Activated T-cell treated with anti-CD3 and anti-CD28 coated beads for 4 hours (primary cell): ENCODE measurements around the gene PDGFC.
"Not testable (repeated sequence)": the region's sequence is repeated elsewhere in the genome, so short reads cannot be mapped to it uniquely, and the experiment has no call there.

ENCODE experiments used
- DNase-seq: peaks from one replicate; pipeline ENCODE4 v3.0.0-alpha.2; 2020

PDGFC gene

DNA sequence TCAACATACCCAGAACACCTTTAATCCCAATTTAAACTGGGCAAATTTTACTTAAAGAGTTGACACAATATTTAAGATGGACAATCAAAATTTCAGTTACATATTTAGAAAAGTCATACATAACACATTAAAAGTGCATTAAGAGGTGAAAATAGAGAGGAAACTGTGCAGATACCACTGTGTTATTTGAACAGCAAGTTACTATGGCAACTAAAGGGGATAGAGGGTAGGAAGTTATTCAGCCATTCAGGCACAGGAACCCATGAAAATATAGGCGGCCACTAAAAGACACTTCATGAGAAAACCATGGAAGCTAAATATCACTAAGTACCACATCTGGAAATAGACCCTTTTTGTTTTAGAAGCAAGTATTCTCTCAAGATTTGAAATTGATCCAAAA is 75.1 kb downstream of the PDGFC start:
- no peak for DNase-seq

DNA sequence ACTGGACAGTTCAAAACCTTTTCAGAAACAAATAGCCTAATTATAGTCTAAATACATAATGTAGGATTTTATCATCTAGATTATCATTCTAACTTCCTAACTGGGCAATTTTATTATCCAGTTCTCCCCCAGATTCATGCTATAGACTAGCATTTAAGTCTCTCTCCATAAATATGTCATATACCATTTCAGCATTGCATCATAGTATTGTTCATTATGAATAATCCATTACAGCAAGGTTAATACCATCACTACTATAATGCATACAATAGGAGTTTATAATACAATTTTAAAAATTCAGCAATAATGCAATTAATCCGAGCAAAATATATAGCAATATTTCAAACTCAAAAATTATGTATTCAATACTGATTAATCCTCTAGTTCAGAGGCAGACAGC is 77.4 kb downstream of the PDGFC start:
- no peak for DNase-seq

DNA sequence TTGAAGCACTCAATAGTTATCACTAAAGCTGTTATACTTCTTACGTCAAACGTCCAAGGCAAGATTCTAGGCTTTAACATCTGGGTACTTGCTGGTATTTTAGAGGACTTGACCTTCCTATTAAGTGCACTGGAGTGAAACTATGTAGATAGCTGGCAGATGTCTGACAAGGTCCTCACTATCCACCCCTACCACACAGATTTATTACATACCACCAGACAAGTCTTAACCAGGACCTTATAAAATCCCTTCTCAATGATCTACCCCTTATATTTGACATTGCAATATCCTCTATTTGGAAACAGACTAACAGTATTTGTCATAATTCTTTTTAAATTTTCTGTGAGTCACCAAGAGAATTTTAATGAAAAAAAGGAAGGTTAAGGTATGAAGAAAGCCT is 78.8 kb downstream of the PDGFC start:
- DNase-seq = no peak

DNA sequence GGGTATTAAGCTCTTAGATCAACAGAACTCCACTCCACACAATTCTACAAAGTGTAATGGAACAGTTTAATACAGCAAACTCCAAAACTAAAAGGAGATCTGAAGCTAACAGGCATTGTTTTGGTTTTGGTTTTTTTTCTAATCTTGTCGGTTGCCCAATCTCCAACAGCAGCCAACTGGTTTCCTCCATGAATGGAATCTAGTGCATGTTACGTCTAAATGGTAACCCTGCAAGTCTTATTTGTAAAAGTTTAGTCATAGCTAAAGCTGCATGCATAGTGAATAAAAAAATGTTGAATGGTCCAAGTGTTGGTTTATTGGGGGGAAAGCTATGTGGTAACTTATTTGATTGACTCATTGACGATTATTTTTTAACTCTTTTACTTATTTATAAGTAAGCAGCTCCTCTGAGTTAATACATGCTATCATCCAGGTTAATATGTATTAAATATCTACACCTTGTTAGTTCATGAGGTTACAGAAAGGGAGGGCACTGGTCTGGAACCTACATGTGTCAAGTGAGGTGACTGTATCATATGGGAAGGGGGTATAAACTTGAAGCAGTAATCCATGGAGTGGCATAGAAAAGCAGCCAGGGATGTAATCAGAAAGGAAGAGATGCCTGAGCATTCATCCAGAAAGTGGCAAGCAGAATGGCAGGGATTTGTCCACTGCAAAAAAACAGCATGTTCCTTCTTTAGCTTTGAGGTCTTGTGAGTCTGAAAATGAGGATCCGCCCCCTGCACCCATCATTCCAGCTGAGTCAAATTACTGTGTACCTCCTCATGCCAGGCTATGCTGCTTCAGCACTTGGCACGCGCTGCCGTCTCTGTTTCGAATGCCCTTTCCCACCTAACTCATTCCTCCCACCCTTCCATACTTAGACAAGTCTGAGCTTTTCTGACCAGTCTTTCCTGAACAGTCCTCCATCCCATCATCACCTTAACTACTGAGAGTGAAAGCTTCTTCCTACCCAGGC is 81.7 kb downstream of the PDGFC start:
- no peak for DNase-seq

DNA sequence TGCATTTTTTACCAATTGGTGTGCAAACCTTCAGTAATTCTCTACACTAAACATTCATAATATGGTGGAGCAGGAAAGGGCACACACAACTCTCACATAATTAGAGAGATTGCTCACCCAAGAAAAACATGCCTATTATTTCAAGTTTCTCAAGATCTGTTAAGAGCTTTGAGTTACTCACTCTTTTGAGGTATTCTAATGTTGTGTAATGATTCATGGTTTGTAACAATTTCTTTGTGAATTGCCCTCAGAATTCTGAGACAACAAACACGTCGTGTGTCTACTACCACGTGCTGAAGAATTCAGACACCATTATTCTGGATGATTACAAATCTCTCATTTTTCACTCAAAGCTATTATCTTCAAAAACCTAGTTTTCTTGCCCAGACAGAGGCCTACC is 82.8 kb downstream of the PDGFC start:
- no peak for DNase-seq

DNA sequence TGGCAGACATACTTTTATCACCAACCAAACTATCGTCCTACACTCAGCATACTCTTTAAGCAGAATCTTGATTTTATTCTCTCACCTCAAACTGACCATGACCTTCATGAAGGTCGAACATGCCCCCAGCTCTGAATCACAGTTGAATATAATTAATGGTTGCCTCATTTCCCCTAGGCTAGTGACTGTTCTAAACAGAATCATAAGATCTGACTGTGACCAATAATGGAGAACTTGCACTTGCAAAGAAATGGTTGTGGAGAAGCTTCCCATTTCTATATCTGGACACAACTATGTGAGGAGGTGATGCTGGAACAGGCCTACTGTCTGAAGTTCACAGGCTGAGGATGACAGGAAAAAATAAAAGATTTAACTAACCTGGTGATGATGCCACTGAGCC is 85.1 kb downstream of the PDGFC start:
- no peak for DNase-seq

DNA sequence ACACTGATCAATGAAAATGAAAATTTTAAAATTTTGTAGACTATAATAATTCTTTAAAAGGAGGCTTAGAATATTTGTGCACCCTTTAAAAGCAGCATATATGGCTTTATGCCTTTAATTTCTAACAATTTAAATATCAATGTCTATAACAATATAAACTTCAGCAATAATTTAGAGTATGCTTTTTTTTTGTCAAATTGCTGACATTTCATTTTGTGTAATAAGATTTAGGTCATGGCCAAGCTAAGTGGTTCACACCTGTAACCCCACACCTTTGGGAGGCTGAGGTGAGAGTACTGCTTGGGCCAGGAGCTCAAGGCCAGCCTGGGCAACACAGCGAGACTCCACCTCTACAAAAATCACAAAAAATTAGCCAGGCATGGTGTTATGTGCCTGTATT is 86.2 kb downstream of the PDGFC start:
- no peak for DNase-seq

DNA sequence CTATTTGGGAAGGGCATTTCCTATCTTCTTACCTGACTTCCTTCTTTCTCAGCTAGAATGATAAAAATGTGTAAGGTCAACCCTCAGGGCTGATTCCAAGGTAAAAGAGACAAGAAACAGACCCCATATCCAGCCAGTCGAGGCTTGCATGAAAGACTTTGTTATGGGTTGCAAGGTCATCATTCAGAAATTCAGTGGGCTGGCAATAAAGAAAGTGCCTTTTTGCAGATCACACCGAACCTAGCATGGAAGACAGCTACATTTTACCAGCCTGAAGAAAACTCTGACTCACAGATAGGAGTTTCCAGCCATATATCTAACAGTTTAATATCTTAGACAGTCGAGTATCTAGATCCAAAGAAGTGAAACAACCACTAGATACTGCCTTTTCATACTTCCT is 87.4 kb downstream of the PDGFC start:
- DNase-seq = no peak

DNA sequence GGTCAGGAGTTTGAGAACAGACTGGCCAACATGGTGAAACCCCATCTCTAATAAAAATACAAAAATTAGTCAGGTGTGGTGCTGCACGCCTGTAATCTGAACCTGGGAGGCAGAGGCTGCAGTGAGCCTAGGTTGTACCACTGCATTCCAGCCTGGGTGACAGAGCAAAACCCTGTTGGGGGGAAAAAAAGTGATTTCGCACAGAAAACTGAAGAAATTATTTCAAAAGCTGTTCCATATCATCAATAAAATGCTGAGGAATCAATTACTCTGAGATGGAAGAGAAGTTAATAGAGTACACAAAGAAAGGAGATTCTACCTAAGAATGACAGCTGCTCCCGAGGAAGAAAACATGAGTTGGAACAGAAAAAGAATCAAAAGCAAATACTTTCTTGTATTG is 95.9 kb downstream of the PDGFC start:
- no peak for DNase-seq

DNA sequence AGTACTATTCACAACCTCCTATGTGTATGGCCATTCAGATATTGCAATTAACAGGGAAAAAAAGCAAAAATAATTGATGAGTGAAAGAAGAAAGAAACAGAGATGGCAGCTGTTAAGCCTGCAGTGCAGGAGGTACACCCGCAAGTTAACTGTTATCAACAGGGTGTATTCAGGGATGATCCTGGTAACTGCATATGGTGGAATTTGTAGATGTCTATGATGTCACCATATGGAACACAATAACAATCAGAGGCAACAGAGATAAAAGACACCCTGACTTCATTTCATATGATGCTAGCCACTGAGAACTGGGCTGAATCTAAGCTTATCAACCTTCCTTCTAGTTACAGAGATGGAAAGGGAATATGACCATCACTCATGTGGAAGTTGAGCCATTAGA is 96.5 kb downstream of the PDGFC start:
- DNase-seq = no peak

DNA sequence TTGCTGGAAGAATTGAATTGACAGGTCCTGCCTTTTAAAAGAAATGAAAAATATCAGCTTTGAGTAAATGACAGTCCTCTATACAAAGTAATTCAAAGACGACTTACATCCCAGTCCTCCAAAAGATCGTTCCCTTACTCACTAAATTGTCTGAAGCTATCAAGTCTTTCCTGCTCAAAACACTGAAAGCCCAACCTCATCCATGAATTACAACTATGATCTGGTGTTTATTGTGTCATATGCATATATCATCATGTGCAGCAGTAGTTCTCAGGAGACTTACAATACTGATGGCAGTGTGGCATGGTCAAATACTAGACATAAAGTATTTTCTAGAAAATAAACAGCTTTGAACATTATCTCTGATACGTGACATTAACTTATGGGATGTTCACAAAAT is 97.8 kb downstream of the PDGFC start:
- no peak for DNase-seq

DNA sequence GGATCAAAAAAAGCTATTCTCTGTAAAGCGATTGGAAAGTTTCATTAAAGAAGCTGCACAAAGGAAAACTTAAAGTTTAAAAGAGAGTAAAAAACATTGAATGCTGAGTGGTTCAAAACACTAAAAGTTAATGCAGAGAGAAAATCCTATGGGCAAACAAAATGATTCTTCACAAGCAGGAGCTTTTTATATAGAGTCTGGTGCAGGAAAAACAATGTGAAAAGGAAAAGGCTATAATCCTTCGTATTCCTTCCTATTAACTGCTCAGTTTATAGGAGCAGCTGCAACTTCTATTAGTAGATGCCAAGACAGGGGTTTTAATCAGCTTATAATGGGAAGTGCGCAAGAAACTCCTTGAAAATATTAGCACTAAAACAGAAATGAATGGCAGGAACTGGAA is 100.7 kb downstream of the PDGFC start:
- DNase-seq = no peak

DNA sequence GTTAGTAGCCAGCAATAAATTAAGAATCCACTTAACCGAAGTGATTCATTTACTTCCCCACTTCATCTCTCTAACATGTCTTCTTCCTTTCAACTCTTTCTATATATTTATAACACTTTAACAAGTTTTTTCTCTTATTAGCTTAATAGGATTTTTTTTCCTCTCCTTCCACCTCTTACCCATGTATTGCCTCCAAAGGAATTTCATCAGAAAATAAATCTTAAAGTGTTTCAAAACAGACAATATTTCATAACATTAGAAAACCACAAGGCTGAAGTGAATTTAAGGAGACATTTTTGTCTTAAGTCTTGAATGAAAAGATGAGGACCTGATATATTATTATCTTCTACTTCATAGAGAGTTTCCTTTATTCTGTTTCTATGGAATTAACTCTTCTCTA is 101.5 kb downstream of the PDGFC start:
- DNase-seq = no peak

DNA sequence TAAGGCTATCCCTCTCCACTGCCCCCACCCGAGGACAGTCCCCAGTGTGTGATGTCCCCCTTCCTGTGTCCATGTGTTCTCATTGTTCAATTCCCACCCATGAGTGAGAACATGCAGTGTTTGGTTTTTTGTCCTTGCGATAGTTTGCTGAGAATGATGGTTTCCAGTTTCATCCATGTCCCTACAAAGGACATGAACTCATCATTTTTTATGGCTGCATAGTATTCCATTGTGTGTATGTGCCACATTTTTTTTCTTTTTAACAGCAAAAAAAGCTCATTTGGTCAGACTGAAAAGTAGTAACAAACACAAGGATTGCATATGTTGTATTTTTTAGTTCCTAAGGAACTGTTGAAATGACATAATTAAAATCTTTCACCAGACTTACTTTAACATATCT is 105.5 kb downstream of the PDGFC start:
- DNase-seq = not testable (repeated sequence)

DNA sequence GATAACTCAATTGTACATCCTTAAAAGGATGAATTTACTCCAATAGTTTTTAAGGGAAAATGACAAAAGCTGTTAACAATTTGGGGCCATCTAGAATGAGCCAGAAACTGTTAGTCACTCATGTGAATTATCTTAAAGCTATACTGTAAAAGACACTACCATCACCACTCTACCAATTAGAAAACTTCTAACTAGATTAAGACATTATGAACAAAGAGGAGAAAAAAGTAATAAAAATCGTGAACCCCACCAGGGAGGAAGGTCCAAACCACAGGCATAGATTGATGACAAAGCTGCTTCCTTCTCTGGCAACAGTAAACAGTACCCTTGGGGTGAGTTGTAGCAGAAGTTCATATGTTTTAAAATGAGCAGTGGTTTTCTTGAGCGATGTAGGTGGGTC is 106.1 kb downstream of the PDGFC start:
- no peak for DNase-seq

DNA sequence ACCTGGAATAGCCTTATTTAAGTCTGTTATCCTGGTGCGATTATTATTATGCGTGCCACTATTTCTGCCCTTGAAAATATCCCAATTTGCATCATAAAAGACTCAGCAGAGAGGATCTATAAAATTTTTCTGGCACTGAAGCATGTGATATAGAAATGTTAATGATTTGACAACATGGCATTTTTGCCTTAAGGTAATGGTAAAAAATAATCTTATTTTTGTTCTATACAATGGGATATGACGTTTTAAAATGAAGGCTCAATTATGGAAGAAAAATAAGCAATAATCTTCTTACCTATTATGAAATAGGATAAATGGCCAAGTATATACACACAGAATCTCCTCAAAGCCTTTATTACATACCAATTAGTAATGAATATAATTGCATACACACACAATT is 113.5 kb downstream of the PDGFC start:
- no peak for DNase-seq

DNA sequence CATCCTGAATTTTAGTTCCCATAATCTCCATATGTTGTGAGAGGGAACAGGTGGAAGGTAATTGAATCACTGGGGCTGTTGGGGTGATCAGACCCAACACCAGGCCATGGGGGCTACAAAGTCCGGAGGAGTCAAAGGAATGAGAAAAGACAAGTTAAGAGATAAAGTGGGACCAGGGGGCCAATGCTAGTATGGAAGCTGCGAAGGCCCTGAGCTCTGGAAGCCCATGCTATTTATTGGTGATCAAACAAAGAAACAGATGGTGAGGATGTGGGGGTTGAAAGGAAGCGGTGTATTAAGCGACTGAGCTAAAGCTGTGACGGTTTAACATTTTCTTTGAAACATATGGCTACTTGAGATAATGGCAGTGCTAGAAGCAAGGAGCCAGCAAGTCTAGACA is 132.8 kb downstream of the PDGFC start:
- DNase-seq = no peak

DNA sequence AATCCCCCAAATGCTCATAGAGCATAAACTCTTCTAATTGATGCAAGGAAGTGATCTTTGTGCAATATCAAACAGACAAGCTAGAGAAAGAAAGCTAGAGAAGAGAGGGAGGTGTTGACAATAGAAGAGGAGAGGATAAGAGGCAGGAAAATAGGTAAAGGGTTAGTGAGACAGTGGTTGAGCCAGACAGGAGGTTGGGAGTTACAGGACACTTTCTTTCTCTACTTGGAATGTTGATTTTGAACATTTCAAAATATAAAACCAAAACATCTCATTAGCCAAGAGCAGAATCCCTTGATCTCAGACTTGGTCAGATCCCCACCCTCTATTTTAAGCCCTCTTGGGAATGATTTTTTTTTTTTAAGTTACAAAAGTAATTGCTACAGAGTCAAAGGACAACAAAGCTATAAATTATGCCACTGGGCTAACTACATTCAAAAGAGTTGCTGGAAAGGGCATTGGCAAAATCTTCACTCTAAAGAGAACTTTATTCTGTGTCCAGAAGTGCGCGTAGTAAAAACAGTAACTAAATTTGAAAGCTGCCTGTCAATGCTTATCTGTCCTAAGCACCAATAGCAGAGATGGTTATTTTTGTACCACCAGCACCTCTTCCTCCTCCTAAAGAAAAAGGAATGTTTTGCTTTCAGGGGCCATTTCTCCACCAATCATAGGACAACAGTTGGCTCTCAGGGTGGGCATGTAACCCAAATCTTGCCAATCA is 133.8 kb downstream of the PDGFC start:
- DNase-seq = no peak

DNA sequence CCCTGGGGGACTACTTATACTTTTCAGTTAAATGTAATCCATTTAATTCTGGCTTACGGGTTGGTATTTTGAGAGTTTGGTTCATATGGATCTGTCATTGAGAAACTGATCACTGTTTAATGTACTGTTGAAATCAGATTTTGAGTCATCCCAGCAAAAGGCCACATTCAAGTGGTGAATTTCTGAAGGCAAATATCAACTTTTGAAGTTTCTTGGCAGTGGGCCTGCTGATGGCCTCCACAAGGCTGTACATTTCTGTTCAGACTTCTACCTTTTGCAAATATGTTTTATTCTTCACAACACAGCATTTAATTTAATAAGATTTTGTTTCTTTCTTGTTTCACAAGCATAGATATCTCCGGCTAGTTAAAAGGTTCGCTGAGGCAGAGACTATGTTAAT is 138.7 kb downstream of the PDGFC start:
- DNase-seq = no peak

DNA sequence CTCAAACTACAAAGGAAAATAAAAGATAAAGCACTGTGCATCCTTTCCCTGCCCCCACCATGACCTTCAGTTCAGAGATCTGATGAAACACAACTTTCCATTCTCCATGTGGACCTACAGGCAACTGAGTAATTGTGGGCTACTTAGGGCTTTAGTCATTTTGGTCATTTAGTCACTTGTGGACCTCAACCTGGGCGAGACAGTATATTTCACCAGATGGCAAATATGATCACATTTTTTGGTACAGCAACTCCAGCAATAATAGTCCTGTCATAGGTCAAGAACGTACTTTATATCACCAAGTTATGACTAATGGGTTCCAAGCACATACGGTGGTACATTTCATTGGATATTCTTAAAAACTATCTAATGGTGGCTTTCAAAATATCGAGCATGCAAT is 141.2 kb downstream of the PDGFC start:
- no peak for DNase-seq

DNA sequence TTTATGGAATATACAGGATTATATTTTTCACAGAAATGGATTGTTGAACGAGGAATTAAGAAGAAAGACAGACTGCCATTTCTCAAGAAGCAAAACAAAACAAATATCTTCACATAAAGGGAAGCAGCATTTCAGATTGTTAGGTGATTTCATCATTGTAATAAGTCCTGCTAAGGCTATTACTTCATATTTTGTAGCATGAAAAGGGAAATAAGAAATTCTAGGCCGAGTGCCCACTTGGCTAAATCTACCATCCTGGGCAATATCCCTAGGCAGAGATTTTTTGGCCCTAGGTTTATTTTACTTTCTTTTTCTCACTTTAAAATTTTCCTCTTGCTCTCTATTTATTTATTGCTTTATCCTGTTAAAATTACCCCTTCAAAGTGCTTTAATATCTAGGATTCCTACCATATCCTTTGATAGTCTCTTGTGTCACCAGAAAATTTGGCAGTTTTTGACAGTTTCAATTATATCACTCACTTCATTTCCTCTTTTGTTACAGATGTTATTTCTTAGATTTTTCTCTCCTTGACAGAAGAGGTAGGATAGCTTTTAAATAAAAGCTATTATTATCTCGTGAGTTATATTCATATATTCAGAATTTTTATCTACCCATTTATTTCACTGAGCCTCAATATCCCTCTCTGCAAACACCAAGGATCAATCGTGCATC is 142.3 kb downstream of the PDGFC start:
- no peak for DNase-seq

DNA sequence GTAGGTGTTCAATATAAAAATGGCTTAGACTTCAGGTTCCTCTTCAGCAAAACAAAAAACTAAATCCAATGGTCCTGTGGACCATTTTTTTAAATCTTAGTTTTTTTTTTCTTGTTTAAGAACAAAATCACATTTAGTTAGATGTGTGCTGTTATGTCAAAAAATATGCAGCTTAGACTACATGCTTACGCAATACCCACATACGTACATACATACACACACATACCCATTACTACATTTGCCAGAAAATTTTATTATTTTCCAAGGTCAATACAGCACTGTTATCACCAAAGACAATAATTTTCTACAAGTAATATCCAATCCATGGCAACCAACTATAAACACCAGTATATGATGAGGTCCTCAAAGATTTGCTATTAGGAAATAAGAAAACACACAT is 144.1 kb downstream of the PDGFC start:
- DNase-seq = no peak

DNA sequence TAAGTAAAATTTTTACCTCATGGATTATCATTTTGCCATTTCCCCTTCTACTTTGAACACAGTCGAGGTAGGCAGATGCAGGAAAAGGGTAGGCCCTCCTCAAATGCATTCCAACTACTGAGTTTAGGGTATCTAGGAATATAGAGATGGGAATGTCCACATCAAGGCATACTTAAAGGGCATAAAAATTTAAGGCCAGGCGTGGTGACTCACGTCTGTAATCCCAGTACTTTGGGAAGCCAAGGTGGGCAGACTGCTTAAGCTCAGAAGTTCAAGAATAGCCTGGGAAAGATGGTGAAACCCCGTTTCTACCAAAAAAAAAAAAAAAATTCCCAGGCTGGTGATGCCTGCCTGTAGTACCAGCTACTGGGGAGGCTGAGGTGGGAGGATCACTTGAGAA is 146.5 kb downstream of the PDGFC start:
- no peak for DNase-seq
